HEK293 (cell line): ENCODE data around the gene LSMEM2.

ENCODE experiments used
- HOXC10 ChIP-seq: sonication (generic); formaldehyde crosslinking; IDR thresholded peaks from 2 replicates; pipeline ENCODE4 v1.8.1; 2023; ENCODE audit warnings: mild to moderate bottlenecking, missing genetic modification reagents
- KLF1 ChIP-seq: fragments of 450-650 bp; formaldehyde crosslinking; IDR thresholded peaks from 2 replicates; pipeline ENCODE4 v1.5.1; 2016; ENCODE audit warnings: missing biosample characterization, missing genetic modification characterization
- KLF10 ChIP-seq: fragments of 450-650 bp; IDR thresholded peaks from 2 replicates; pipeline ENCODE4 v1.5.1; 2018; ENCODE audit warnings: missing biosample characterization, mild to moderate bottlenecking, missing genetic modification characterization
- KLF8 ChIP-seq: fragments of 450-650 bp; formaldehyde crosslinking; IDR thresholded peaks from 2 replicates; pipeline ENCODE4 v1.5.1; 2016; ENCODE audit warnings: missing biosample characterization, missing genetic modification characterization
- RBAK ChIP-seq: fragments of 450-650 bp; formaldehyde crosslinking; IDR thresholded peaks from 2 replicates; pipeline ENCODE4 v1.5.1; 2016; ENCODE audit warnings: missing biosample characterization, missing genetic modification characterization
- WT1 ChIP-seq: fragments of 450-650 bp; formaldehyde crosslinking; IDR thresholded peaks from 2 replicates; pipeline ENCODE4 v1.5.1; 2016; ENCODE audit warnings: missing biosample characterization, missing genetic modification characterization
- ZBTB1 ChIP-seq: fragments of 450-650 bp; formaldehyde crosslinking; IDR thresholded peaks from 2 replicates; pipeline ENCODE4 v1.5.1; 2016; ENCODE audit warnings: missing biosample characterization, missing genetic modification characterization
- ZBTB17 ChIP-seq: fragments of 450-650 bp; formaldehyde crosslinking; IDR thresholded peaks from 2 replicates; pipeline ENCODE4 v1.5.1; 2016; ENCODE audit warnings: missing biosample characterization, missing genetic modification characterization
- ZFP37 ChIP-seq: fragments of 450-650 bp; formaldehyde crosslinking; IDR thresholded peaks from 2 replicates; pipeline ENCODE4 v1.5.1; 2016; ENCODE audit warnings: missing biosample characterization, missing genetic modification characterization
- ZFP69B ChIP-seq: fragments of 450-650 bp; formaldehyde crosslinking; IDR thresholded peaks from 2 replicates; pipeline ENCODE4 v1.5.1; 2016; ENCODE audit warnings: missing biosample characterization, missing genetic modification characterization
- ZIC2 ChIP-seq: fragments of 450-650 bp; formaldehyde crosslinking; IDR thresholded peaks from 2 replicates; pipeline ENCODE4 v1.5.1; 2016; ENCODE audit warnings: missing biosample characterization, missing genetic modification characterization
- ZNF10 ChIP-seq: fragments of 450-650 bp; formaldehyde crosslinking; IDR thresholded peaks from 2 replicates; pipeline ENCODE4 v1.5.1; 2017; ENCODE audit warnings: missing biosample characterization, missing genetic modification characterization
- ZNF138 ChIP-seq: fragments of 450-650 bp; formaldehyde crosslinking; IDR thresholded peaks from 2 replicates; pipeline ENCODE4 v1.5.1; 2016; ENCODE audit warnings: missing biosample characterization, missing genetic modification characterization, borderline replicate concordance
- ZNF16 ChIP-seq: fragments of 450-650 bp; formaldehyde crosslinking; IDR thresholded peaks from 2 replicates; pipeline ENCODE4 v1.5.1; 2016; ENCODE audit warnings: low read depth, missing biosample characterization, missing genetic modification characterization
- ZNF19 ChIP-seq: fragments of 450-650 bp; formaldehyde crosslinking; IDR thresholded peaks from 2 replicates; pipeline ENCODE4; 2016; ENCODE audit warnings: missing biosample characterization, missing genetic modification characterization, low read depth
- ZNF211 ChIP-seq: fragments of 450-650 bp; formaldehyde crosslinking; IDR thresholded peaks from 2 replicates; pipeline ENCODE4 v1.5.1; 2016; ENCODE audit warnings: low read depth, missing biosample characterization, missing genetic modification characterization
- ZNF24 ChIP-seq: fragments of 450-650 bp; formaldehyde crosslinking; IDR thresholded peaks from 2 replicates; pipeline ENCODE4 v1.5.1; 2016; ENCODE audit warnings: missing biosample characterization, missing genetic modification characterization
- ZNF274 ChIP-seq, 2 experiments: fragments of 200-500 bp in 1 of 2; fragments of 450-650 bp in 1 of 2; sonication (Bioruptor generic) in 1 of 2; formaldehyde crosslinking in 1 of 2; IDR thresholded peaks; 2 replicates each; pipeline versions ENCODE4 v1.5.1 to v1.6.1; 2014 to 2016; ENCODE audit warnings: borderline replicate concordance in 1 of 2, inconsistent platforms in 1 of 2, low read length in 1 of 2, missing biosample characterization in 1 of 2, missing genetic modification characterization in 1 of 2
- ZNF335 ChIP-seq: fragments of 450-650 bp; formaldehyde crosslinking; conservative IDR thresholded peaks from 2 replicates; pipeline ENCODE4 v1.5.1; 2016; ENCODE audit warnings: missing biosample characterization, missing genetic modification characterization
- ZNF341 ChIP-seq: fragments of 450-650 bp; formaldehyde crosslinking; IDR thresholded peaks from 2 replicates; pipeline ENCODE4; 2016; ENCODE audit warnings: low read depth, missing biosample characterization, missing genetic modification characterization
- ZNF37A ChIP-seq: fragments of 450-650 bp; IDR thresholded peaks from 2 replicates; pipeline ENCODE4 v1.5.1; 2018; ENCODE audit warnings: missing biosample characterization, missing genetic modification characterization
- ZNF404 ChIP-seq: fragments of 450-650 bp; formaldehyde crosslinking; IDR thresholded peaks from 2 replicates; pipeline ENCODE4 v1.5.1; 2017; ENCODE audit warnings: missing biosample characterization, missing genetic modification characterization
- ZNF416 ChIP-seq: fragments of 450-650 bp; formaldehyde crosslinking; IDR thresholded peaks from 2 replicates; pipeline ENCODE4 v1.5.1; 2016; ENCODE audit warnings: missing biosample characterization, missing genetic modification characterization
- ZNF501 ChIP-seq: fragments of 450-650 bp; formaldehyde crosslinking; IDR thresholded peaks from 2 replicates; pipeline ENCODE4 v1.5.1; 2016; ENCODE audit warnings: missing biosample characterization, missing genetic modification characterization
- ZNF521 ChIP-seq: fragments of 450-650 bp; formaldehyde crosslinking; IDR thresholded peaks from 2 replicates; pipeline ENCODE4 v1.5.1; 2017; ENCODE audit warnings: missing biosample characterization, mild to moderate bottlenecking, missing genetic modification characterization
- ZNF561 ChIP-seq: fragments of 450-650 bp; IDR thresholded peaks from 2 replicates; pipeline ENCODE4 v1.5.1; 2018; ENCODE audit warnings: missing biosample characterization, missing genetic modification characterization, borderline replicate concordance
- ZNF596 ChIP-seq: fragments of 450-650 bp; IDR thresholded peaks from 2 replicates; pipeline ENCODE4 v1.5.0; 2018; ENCODE audit warnings: missing biosample characterization, mild to moderate bottlenecking, missing genetic modification characterization, moderate library complexity
- ZNF610 ChIP-seq: fragments of 450-650 bp; formaldehyde crosslinking; IDR thresholded peaks from 2 replicates; pipeline ENCODE4 v1.5.1; 2016; ENCODE audit warnings: missing biosample characterization, missing genetic modification characterization, borderline replicate concordance
- ZNF629 ChIP-seq: fragments of 450-650 bp; formaldehyde crosslinking; IDR thresholded peaks from 2 replicates; pipeline ENCODE4 v1.5.1; 2017; ENCODE audit warnings: missing biosample characterization, missing genetic modification characterization
- ZNF791 ChIP-seq: fragments of 450-650 bp; formaldehyde crosslinking; IDR thresholded peaks from 2 replicates; pipeline ENCODE4 v1.5.1; 2016; ENCODE audit warnings: missing biosample characterization, missing genetic modification characterization
- ZNF830 ChIP-seq: fragments of 450-650 bp; IDR thresholded peaks from 2 replicates; pipeline ENCODE4 v1.5.0; 2018; ENCODE audit warnings: missing biosample characterization, missing genetic modification characterization, low read depth, mild to moderate bottlenecking, moderate library complexity
- ZNF843 ChIP-seq: fragments of 450-650 bp; formaldehyde crosslinking; IDR thresholded peaks from 2 replicates; pipeline ENCODE4 v1.5.1; 2016; ENCODE audit warnings: missing biosample characterization, missing genetic modification characterization
- ZXDB ChIP-seq: fragments of 450-650 bp; formaldehyde crosslinking; IDR thresholded peaks from 2 replicates; pipeline ENCODE4 v1.5.1; 2016; ENCODE audit warnings: missing biosample characterization, missing genetic modification characterization
- TF ChIP-seq, protein P1 (sequence below): fragments of 450-650 bp; formaldehyde crosslinking; IDR thresholded peaks from 2 replicates; pipeline ENCODE4 v1.5.1; 2016; ENCODE audit warnings: missing biosample characterization, missing genetic modification characterization
- TF ChIP-seq, protein P2 (sequence below): fragments of 450-650 bp; formaldehyde crosslinking; IDR thresholded peaks from 2 replicates; pipeline ENCODE4 v1.5.1; 2016; ENCODE audit warnings: missing biosample characterization, missing genetic modification characterization
- TF ChIP-seq, protein P3 (sequence below): fragments of 450-650 bp; formaldehyde crosslinking; IDR thresholded peaks from 2 replicates; pipeline ENCODE4 v1.5.1; 2016; ENCODE audit warnings: missing biosample characterization, missing genetic modification characterization
- TF ChIP-seq, protein P4 (sequence below): fragments of 450-650 bp; formaldehyde crosslinking; IDR thresholded peaks from 2 replicates; pipeline ENCODE4 v1.5.1; 2016; ENCODE audit warnings: missing biosample characterization, missing genetic modification characterization
- TF ChIP-seq, protein P5 (sequence below): fragments of 450-650 bp; formaldehyde crosslinking; IDR thresholded peaks from 2 replicates; pipeline ENCODE4; 2016; ENCODE audit warnings: missing biosample characterization, missing genetic modification characterization

Gene LSMEM2

DNA sequence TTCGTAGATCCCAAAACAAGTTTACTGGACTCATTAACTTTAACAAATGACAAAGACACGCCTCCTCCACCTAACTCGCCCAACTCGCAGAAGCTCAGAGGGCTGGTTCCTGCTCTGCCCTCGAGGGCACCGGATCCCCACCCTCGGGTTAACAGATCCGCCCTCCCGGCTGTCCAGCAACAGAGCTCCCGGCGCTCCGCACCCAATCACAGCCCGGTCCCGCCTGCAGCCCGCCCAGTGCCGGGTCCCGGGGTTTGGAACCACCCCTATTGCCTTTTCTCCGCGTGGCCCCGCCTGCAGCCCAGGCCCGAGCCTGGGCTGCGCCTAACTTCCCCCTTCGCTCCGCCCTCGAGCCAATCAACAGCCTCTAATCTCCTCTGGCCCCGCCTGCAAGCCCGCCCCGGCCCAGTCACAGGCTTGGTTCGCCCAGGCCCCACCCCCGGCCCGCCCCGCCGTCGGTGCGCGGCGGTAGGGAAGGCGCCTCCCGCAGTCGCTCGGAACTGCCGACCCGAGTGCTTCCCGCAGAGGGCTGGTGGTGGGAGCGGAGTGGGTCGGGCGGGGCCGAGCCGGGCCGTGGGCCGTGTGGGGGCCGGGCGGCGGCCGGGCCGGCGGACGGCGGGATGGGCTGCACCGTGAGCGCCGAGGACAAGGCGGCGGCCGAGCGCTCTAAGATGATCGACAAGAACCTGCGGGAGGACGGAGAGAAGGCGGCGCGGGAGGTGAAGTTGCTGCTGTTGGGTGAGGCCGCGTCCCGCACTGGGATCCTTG lies 43.0 kb upstream of the LSMEM2 start, which contains the start of gene GNAI2 (continued):
- TF ChIP-seq ZNF16 (tag by site-specific recombination) = no peak
- TF ChIP-seq HOXC10 (CRISPR knock-in tag) = no peak
- TF ChIP-seq ZNF404 (tag by site-specific recombination) = no peak
- TF ChIP-seq WT1 (tag by site-specific recombination) = no peak
- TF ChIP-seq ZNF629 (tag by site-specific recombination) = no peak
- TF ChIP-seq KLF1 (tag by site-specific recombination) = peak; percentile 45; the same call in 1 of the 2 replicates
- TF ChIP-seq ZFP69B (tag by site-specific recombination) = no peak
- peak; percentile 34; the same call in 1 of the 2 replicates for TF ChIP-seq ZIC2
- TF ChIP-seq KLF8 (tag by site-specific recombination) = peak; percentile 66
- TF ChIP-seq ZNF416 (tag by site-specific recombination) = no peak
- TF ChIP-seq ZBTB17 (tag by site-specific recombination) = peak; percentile 53
- TF ChIP-seq ZNF596 (tag by site-specific recombination) = 0 out of 2 replicates have a peak, but pooled peaks have one; percentile 21
- TF ChIP-seq, protein P1, sequence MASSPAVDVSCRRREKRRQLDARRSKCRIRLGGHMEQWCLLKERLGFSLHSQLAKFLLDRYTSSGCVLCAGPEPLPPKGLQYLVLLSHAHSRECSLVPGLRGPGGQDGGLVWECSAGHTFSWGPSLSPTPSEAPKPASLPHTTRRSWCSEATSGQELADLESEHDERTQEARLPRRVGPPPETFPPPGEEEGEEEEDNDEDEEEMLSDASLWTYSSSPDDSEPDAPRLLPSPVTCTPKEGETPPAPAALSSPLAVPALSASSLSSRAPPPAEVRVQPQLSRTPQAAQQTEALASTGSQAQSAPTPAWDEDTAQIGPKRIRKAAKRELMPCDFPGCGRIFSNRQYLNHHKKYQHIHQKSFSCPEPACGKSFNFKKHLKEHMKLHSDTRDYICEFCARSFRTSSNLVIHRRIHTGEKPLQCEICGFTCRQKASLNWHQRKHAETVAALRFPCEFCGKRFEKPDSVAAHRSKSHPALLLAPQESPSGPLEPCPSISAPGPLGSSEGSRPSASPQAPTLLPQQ (tag by site-specific recombination) = no peak
- TF ChIP-seq, protein P2, sequence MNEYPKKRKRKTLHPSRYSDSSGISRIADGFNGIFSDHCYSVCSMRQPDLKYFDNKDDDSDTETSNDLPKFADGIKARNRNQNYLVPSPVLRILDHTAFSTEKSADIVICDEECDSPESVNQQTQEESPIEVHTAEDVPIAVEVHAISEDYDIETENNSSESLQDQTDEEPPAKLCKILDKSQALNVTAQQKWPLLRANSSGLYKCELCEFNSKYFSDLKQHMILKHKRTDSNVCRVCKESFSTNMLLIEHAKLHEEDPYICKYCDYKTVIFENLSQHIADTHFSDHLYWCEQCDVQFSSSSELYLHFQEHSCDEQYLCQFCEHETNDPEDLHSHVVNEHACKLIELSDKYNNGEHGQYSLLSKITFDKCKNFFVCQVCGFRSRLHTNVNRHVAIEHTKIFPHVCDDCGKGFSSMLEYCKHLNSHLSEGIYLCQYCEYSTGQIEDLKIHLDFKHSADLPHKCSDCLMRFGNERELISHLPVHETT (tag by site-specific recombination) = no peak
- TF ChIP-seq ZNF791 = no peak
- no peak for TF ChIP-seq ZNF830 (tag by site-specific recombination)
- TF ChIP-seq ZNF843 (tag by site-specific recombination) = no peak
- TF ChIP-seq ZXDB = no peak
- no peak for TF ChIP-seq ZNF10 (tag by site-specific recombination)
- no peak for TF ChIP-seq ZNF138
- no peak for TF ChIP-seq ZBTB1 (tag by site-specific recombination)
- TF ChIP-seq ZNF610 (tag by site-specific recombination) = no peak
- TF ChIP-seq ZNF211 (tag by site-specific recombination) = no peak
- TF ChIP-seq ZNF274 (IDR thresholded peaks at IDR 0.05; ENCODE audit: low read length) = no peak
- no peak for TF ChIP-seq ZNF274 (tag by site-specific recombination; IDR thresholded peaks at IDR 0.05; ENCODE audit: borderline replicate concordance)
- no peak for TF ChIP-seq ZFP37 (tag by site-specific recombination)
- TF ChIP-seq ZNF19 (tag by site-specific recombination) = no peak
- no peak for TF ChIP-seq ZNF521 (tag by site-specific recombination)
- peak; percentile 39 for TF ChIP-seq ZNF341 (tag by site-specific recombination)
- TF ChIP-seq, protein P3, sequence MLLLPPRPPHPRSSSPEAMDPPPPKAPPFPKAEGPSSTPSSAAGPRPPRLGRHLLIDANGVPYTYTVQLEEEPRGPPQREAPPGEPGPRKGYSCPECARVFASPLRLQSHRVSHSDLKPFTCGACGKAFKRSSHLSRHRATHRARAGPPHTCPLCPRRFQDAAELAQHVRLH (tag by site-specific recombination) = no peak
- peak; percentile 43; the same call in 1 of the 2 replicates for TF ChIP-seq ZNF561
- no peak for TF ChIP-seq RBAK (tag by site-specific recombination)
- peak; percentile 46; the same call in 1 of the 2 replicates for TF ChIP-seq KLF10 (tag by site-specific recombination)
- no peak for TF ChIP-seq ZNF37A (tag by site-specific recombination)
- TF ChIP-seq ZNF501 (tag by site-specific recombination) = no peak
- TF ChIP-seq, protein P4, sequence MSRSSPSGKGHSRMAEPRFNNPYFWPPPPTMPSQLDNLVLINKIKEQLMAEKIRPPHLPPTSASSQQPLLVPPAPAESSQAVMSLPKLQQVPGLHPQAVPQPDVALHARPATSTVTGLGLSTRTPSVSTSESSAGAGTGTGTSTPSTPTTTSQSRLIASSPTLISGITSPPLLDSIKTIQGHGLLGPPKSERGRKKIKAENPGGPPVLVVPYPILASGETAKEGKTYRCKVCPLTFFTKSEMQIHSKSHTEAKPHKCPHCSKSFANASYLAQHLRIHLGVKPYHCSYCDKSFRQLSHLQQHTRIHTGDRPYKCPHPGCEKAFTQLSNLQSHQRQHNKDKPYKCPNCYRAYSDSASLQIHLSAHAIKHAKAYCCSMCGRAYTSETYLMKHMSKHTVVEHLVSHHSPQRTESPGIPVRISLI (tag by site-specific recombination) = no peak
- TF ChIP-seq, protein P5, sequence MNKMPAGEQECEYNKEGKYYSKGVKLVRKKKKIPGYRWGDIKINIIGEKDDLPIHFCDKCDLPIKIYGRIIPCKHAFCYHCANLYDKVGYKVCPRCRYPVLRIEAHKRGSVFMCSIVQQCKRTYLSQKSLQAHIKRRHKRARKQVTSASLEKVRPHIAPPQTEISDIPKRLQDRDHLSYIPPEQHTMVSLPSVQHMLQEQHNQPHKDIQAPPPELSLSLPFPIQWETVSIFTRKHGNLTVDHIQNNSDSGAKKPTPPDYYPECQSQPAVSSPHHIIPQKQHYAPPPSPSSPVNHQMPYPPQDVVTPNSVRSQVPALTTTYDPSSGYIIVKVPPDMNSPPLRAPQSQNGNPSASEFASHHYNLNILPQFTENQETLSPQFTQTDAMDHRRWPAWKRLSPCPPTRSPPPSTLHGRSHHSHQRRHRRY (tag by site-specific recombination) = no peak
- TF ChIP-seq ZNF24 (tag by site-specific recombination) = no peak
- no peak for TF ChIP-seq ZNF335 (tag by site-specific recombination)
